ENCODE measurements around the gene TCF7L2.

Gene TCF7L2

GRCh38 chr10:112946649-112947048 lies 3.4 kb upstream of the TCF7L2 start:
- no peak for DNase-seq (ENCODE audit: low read depth in 1 of 2, low spot score in 1 of 2)

GRCh38 chr10:112948196-112948595 lies 1.9 kb upstream of the TCF7L2 start:
- no peak for DNase-seq (ENCODE audit: low read depth in 1 of 2, low spot score in 1 of 2)

GRCh38 chr10:112949143-112949823 lies 764 bp upstream of the TCF7L2 start:
- DNase-seq (ENCODE audit: low read depth in 1 of 2, low spot score in 1 of 2), result no peak

GRCh38 chr10:112950714-112951358 lies 789 bp downstream of the TCF7L2 start:
- peak in 1 of 2 donors; percentile 6 for DNase-seq (ENCODE audit: low read depth in 1 of 2, low spot score in 1 of 2)

GRCh38 chr10:112951359-112952281 lies 1.6 kb downstream of the TCF7L2 start:
- peak in 1 of 2 donors; percentile 9 for DNase-seq (ENCODE audit: low read depth in 1 of 2, low spot score in 1 of 2)

DNA sequence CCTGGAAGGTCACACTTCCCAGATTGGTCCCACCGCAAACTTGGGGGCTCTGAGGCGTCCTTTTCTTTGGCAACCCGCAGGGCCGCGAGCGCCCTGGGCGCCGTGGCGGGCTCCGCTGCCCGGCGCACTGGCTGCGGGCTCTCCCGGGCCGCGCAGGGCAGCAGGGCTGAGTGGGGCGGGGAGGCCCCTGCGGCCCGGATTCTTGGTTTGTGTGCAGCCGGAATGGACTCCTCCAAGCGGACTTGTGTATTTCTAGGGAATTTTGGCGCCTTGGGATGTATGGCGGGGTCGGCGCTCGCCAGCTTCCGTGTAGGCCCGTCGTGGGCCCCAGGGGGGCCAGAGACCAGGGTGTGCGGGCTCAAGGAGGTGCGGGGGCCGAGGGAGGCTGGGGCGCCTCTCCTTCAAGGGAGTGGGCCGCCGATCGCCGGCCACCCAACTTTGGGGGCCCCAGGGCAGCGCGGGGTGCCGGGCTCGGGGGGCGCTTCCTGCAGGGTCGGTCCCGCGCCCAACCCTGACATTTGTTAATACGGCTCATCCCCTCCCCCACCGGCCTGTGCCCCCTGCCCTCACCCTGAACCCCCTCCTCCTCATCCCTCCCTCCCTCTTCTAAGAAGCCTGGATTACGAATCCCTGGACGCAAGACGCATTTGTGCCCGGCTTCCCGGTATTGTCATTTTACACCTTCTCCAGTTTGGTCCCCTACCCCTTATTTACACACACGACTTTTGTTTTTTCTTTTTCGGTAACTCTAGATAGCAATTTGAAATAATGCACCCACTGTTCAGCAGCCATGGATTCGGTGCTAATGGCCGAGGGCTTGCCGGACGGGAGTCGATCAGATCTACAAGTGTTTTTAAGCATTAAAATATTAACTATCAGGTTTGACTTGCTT lies 2.5 kb downstream of the TCF7L2 start:
- DNase-seq (ENCODE audit: low read depth in 1 of 2, low spot score in 1 of 2), result no peak

DNA sequence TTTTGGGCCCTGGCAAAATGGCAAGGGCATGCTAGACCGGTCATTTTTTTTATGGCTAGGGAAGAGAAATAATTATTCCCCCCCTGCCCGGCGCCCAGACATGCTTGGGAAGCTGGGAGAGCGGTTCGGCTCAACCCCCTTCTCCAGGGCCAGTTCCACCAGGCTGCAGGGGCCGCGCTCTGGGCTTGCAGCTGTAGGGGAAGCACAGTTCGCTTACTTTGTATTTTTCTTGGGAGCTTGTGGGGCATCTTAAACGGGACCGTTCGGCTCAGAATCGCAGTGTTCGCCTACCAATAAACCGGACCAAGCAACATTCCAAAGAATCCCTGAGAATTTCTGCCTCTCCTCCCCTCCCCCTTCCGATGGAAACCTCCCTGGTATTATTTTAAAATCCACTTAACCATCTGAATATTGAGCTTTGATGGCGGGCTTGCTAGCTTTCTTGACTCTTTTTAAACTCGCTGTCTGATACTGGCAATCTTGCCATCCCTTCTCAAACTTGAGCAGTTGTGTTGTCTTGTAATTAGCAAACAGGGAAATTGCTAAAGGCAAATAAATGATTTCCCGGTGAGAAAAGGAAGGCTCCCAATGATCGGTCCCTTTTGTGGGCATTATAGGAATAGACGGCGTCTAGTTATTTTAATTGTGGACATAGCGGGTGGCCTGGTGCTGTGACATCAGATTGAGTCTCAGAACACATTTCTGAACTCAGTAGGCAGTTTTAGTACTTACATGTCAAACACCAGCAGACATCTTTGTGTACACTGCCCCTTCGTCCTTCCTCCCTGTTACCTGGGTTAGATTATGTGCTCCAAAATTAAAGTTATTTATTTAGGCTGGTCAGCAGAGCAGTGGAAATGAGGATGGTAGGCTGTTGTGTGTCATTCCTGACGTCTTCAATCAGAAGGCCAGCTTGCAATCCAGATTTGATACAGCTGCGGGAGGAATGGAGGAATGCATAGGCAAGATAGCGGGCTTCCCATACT lies 3.4 kb downstream of the TCF7L2 start:
- no peak for DNase-seq (ENCODE audit: low read depth in 1 of 2, low spot score in 1 of 2)

GRCh38 chr10:112954974-112955581 lies 5.0 kb downstream of the TCF7L2 start:
- no peak for DNase-seq (ENCODE audit: low read depth in 1 of 2, low spot score in 1 of 2)

DNA sequence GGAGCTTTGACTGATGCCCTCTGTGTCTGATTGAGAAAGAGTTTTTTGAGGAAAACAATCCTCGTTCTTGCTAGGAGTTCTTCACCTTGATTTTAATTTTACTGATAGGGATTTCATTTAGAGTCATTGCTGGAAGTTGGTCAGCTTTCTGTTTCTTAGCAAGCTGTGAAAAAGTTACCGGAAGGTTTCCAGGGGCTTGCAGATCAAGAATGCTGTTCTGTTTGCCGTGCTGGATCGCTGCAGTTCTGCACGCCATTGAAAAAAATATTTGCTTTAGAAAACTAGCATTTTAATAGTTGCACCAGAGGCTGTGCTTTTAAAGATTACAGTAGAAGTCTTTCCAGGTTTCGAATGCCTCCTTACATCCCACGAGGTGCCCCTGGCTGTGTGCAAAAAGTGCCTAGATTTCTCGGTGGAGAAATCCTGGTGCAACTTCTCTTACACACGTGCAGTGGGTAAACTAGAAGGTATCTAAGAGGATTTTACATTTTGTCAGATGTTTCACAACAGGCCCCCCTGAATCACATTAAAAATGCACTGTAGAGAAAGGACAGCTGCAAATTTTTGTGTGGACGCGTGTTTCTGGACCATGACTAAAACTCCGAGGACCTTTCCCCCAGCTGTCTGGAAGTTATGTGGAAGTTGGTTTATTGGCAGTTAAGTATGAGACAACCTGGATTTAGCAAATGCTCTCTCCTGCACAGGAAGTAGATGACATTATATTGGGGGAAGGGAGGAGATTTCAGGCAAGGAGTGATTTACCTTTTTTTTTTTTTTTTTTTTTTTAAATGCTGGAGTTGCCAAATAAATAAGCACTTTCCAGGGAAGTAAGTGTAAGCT lies 5.8 kb downstream of the TCF7L2 start:
- no peak for DNase-seq (ENCODE audit: low read depth in 1 of 2, low spot score in 1 of 2)

DNA sequence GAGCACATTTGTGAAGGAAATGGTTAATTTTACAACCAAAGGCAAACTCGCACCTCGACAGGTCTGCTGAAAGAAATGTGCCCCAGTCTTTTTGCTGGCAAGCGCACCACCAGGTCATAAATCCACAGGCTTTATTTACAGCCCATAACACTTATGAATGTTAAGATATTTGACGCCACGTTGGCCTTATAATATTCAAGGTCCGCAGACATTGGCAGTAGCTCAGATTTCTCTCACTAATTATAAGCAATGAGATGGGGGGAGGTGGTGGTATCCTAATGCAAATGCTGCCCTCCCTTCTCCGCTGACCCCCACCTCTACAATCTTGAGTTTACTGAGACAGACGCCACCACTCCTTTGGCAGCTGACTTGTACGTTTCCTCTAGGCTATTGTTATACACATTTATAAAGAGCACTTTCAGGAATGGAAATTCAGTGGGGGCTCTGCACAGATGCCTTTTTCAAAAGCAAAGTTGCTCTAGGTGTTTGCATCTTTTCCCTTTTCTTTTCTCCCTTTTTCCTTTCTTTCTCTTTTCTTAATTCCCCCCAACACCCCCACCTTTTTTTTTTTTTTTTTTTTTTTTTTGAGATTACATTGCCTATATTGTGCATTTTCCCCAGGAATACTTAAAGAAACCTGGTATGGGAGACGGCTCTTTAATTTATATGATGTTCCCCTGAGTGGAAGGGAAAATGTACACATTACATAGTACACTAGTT lies 6.7 kb downstream of the TCF7L2 start:
- DNase-seq (ENCODE audit: low read depth in 1 of 2, low spot score in 1 of 2), result no peak

- DNase-seq (ENCODE audit: low read depth in 1 of 2, low spot score in 1 of 2), result no peak
Observed at GRCh38 chr10:112957640-112958092, 7.6 kb downstream of the TCF7L2 start.

- DNase-seq (ENCODE audit: low read depth in 1 of 2, low spot score in 1 of 2), result no peak
Observed at GRCh38 chr10:112958275-112958995, 8.4 kb downstream of the TCF7L2 start.

DNA sequence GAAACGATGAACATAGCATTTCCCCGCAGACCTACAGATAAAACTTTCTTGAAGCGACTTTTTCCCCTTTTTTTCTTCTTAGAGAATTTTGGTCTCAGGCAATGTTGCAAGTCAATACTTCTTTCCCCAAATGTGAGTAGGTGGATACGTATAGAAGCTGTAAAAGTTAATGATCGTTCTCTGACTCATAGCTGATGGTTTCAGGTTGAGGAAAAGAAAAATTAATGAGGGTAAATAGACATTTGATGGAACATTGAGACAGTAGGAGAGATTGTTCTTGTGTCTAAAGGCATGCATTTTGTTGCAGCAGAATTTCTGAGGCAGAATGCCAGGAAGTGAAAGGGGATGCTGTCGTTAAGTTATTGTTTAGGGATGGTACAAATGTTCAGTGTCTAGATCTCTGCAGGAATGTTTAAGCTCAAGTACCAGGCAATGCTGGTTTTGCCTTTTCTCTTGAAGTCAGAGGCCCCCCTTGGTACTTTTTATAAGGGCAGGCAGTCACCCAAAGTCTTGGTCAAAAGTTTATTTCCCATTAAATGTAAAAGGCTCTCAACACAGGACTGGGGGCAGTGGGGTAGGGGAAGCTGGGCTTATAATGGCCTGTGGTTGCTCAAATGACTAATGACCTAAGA lies 9.3 kb downstream of the TCF7L2 start:
- DNase-seq (ENCODE audit: low read depth in 1 of 2, low spot score in 1 of 2), result no peak

DNA sequence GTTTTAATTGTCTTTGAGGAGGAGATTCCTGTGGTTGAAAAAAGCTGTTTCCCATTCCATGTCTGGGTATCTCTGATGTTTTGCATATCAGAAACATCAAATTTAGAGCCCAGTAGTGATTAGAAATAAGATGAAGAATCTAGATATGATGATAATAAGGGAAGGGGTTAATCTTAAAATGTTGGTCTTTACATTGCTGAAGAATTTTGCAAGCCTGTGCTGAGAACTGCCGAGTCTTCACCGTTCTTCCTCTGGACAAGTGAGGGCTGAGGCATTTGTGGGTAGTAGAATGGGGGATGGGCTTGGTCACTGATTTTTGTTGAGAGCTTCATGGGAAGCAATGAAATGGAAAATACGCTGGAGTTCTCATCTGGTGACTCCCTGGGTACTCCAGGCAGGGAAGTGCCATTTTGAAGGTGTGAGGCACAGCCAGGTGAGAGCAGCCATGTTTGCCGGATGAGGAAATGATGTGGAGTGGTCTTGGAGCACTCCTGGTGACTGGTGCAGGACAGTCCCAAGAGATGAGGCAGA lies 10.2 kb downstream of the TCF7L2 start:
- DNase-seq (ENCODE audit: low read depth in 1 of 2, low spot score in 1 of 2), result no peak

GRCh38 chr10:112961609-112962008 lies 11.6 kb downstream of the TCF7L2 start:
- DNase-seq (ENCODE audit: low read depth in 1 of 2, low spot score in 1 of 2), result no peak

- DNase-seq (ENCODE audit: low read depth in 1 of 2, low spot score in 1 of 2), result no peak
Observed at GRCh38 chr10:112962343-112962742, 12.3 kb downstream of the TCF7L2 start.
